RWPE1 (cell line): ENCODE results near the gene IFI27.
A peak's percentile ranks its signal among the peaks of the same experiment; 100 is the strongest.

Experiments
- CTCF ChIA-PET: fragments of 350-600 bp; sonication (Branson Sonifier 250); formaldehyde crosslinking; extraction: SDS; loops from one replicate; lab custom pipeline; 2021; lab: Yijun Ruan, JAX
- POLR2A ChIA-PET: fragments of 400-600 bp; formaldehyde crosslinking; extraction: SDS; loops from one replicate; lab custom pipeline; 2020; ENCODE audit warnings: antibody characterized with exemption; ENCODE audit not compliant: low non-redundant PET; lab: Yijun Ruan, JAX
- DNase-seq: peaks from one replicate; pipeline ENCODE4 v3.0.0; 2012; ENCODE audit warnings: low spot score
- H3K27ac ChIP-seq: fragments of 450-650 bp; 2 replicates; pipeline ENCODE4 v1.5.1; 2017
- CTCF ChIP-seq: fragments of 450-650 bp; conservative IDR thresholded peaks from 2 replicates; pipeline ENCODE4 v1.5.1; 2017; ENCODE audit warnings: low read depth, mild to moderate bottlenecking

The IFI27 gene

DNA sequence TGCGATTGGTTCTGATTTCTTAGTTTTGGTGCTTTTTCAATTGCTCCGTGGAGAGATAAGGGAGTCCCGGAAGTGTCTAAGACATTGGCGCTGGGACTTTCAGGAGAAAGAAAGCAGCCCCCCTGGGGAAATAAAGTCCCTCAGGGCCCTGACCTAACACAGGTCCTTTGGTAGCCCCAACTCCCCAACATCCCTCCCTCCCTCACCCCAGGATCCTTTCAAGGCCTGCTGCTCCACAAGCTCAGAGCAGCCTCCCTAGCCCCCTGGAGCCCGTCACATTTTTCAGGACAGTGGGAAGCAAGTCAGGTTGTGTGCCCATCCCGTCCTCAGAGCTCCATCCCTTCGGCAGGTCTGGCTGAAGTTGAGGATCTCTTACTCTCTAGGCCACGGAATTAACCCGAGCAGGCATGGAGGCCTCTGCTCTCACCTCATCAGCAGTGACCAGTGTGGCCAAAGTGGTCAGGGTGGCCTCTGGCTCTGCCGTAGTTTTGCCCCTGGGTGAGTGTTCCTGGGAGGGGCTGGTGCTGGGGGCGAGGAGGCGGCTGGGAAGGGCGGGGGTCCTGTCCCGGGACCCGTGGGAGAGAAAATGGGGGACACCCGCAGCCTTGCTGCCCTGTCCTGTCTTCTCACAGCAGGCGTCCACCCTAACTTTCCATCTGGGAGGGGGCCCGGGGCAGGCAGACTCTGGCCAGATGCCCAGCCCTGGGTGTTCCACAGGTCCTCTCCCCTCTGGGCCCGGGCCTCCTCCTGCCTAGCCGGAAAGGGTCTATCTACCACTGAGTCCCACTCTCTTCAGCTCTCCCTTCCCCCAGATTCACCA is 950 bp downstream of the IFI27 start:
- ChIA-PET CTCF (no interaction called here), POLR2A (no interaction called here)
- H3K27ac ChIP-seq, result peak overlapping the region; percentile 55
- no peak for DNase-seq
- no peak for TF ChIP-seq CTCF

GRCh38 chr14:94112513-94113063 is 2.1 kb downstream of the IFI27 start:
- TF ChIP-seq CTCF, result no peak
- POLR2A ChIA-PET, result interaction anchor here (0.7 kb wide), 1 partner anchor 91 kb away, joined by 3 read pairs; no protein-coding TSS in a partner anchor
- DNase-seq, result no peak
- H3K27ac ChIP-seq, result no peak overlapping the region; the same call in 1 of the 2 replicates
- CTCF ChIA-PET, result no interaction called here

- CTCF ChIA-PET, result no interaction called here
- DNase-seq, result no peak
- POLR2A ChIA-PET, result interaction anchor here (0.7 kb wide), 1 partner anchor 92 kb away, joined by 3 read pairs; no protein-coding TSS in a partner anchor
- TF ChIP-seq CTCF, result no peak
- H3K27ac ChIP-seq, result peak overlapping the region; percentile 13; the same call in 1 of the 2 replicates
These were observed 2.5 kb downstream of the IFI27 start for GRCh38 chr14:94113073-94113472.

DNA sequence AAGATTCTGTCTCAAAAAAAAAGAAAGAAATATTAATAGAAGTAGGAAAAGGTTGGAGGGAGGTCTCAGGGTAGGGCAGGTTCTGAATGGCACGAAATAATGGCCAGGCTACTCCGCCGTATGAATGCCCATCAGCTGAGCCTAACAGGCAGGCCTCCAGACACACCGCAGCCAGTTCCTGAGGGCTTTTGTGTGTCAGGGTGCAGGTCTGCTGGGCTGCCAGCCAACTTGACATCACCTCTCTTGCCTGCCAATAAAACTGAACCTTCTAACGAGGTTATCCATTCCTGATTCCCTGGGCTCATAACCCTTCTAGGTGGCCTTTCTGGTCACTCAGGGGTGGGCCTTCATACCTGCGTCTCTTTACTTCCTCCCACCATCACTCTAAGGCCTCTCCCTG is 3.0 kb downstream of the IFI27 start:
- H3K27ac ChIP-seq, result peak overlapping the region; percentile 13; the same call in 1 of the 2 replicates
- DNase-seq, result no peak
- ChIA-PET POLR2A (interaction anchor here (0.7 kb wide), 1 partner anchor 92 kb away, joined by 3 read pairs; no protein-coding TSS in a partner anchor), CTCF (no interaction called here)
- no peak for TF ChIP-seq CTCF

DNA sequence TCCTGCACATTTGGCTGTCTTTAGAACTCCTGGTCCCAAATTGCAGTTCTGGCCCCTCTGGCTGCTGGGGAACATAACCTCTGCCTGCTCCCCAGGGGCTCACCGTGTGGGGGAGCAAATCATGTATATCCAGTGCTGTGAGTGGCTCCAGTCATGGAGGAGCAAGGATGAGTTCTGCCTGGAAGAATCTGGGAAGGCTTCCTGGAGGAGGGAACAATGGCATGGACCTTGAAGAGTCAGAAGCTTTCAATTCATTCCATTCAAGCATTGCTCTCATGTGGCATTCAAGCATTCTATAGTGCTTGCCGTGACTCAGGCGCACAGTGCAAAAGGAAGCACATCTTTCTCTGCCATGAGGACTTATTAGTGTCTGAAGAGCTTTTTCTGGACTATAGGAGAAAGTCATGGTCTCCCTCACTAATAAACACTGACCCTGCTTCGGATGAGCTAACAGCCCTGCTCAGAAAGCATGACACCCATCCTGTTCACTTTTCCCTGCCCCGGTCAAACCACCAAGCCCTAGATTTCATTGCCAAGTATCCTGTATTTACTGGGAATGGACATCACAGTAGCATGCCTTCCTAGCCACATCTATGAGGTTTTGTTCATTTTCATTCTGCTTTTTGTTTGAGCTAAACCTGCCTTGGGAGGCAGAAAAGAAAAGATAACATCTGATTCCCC is 3.5 kb downstream of the IFI27 start:
- TF ChIP-seq CTCF, result no peak
- CTCF ChIA-PET, result interaction anchor here (0.6 to 1.8 kb wide), 2 partner anchors 18 to 485 kb away, joined by 3 to 6 read pairs; no protein-coding TSS in a partner anchor
- no peak for DNase-seq
- POLR2A ChIA-PET, result no interaction called here
- no peak overlapping the region for H3K27ac ChIP-seq

- no peak for TF ChIP-seq CTCF
- POLR2A ChIA-PET, result no interaction called here
These were observed 4.1 kb downstream of the IFI27 start for GRCh38 chr14:94114589-94115057.

More at GRCh38 chr14:94114589-94115057, 4.1 kb downstream of the IFI27 start:
- CTCF ChIA-PET, result interaction anchor here (0.6 to 1.8 kb wide), 2 partner anchors 17 to 485 kb away, joined by 3 to 6 read pairs; no protein-coding TSS in a partner anchor
- no peak for DNase-seq
- H3K27ac ChIP-seq, result no peak overlapping the region
